ENCODE measurements around the gene ATP5MG.
"Not testable (repeated sequence)": the region's sequence is repeated elsewhere in the genome, so short reads cannot be mapped to it uniquely, and the experiment has no call there.

ATP5MG gene

DNA sequence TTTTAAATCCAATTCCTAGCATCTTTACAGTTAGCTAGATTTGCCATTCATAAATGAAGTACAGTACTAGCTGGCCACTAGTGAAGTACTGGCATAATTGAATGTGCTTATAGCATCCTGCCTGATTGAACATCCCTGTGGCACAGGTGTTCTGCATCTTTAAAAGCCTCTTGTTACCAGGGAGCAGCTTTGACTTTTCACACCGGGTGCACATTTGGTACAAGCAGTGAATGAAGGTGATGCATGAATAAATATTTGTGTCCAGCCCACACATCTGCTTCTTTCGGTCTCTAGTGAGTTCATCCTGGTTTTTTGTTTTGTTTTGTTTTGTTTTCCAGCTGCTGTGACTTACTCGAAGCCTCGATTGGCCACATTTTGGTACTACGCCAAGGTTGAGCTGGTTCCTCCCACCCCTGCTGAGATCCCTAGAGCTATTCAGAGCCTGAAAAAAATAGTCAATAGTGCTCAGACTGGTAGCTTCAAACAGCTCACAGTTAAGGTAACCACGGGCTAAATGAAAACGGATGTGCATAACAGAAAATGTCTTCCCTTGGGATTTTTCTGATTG, 5.3 kb downstream of the ATP5MG start:
- no peak for DNase-seq (ENCODE audit: low read depth in 2 of 2)

DNA sequence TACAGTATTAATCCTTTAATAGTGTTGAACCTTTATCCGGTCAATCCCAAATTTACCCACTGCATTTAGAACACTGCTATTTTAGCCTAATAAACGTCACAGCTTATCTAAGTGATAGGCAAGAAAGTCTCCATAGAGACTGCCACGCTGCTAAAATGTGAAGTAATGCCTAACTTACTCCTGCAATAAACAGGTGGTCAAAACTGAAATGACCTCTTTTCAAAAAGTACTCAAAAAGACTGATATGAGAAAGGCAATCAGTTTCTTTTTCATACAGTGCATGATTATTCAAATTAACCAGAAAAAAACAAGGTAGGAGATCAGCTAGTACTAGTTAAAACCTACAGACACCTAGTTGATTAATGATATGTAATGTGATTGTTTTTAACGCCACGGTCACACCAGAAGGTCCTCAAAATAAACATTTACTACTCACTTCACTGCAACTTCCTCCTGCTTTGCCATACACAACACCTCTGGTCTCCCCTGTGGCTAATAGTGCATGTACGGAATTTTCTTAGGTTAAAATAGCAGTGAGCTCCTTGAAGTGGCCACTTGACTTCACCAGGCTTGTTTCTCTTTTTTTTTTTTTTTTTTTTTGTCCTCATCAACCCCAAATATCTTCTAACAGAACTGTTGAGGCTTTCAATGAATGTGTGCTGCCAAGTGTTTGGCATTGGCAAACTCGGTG, 8.8 kb downstream of the ATP5MG start:
- DNase-seq (ENCODE audit: low read depth in 2 of 2) = no peak

DNA sequence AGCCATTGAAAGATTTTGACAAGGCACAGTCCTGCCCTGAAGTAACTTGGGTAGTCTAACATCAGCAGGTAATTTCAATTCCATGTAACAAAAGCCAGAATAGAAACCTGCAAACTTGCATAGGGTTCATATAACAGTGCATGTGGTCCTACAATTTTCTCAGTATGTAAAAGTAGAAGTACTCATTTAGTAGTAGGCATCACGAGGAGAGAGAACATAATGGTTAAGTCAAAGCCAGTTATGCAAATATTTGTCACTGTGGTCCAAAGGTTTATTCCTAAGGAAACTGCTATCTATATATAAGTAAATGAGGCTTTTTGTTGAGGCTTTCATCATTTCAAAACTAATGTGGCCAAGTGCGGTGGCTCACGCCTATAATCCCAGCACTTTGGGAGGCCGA, 10.1 kb downstream of the ATP5MG start:
- no peak for DNase-seq (ENCODE audit: low read depth in 2 of 2)

DNA sequence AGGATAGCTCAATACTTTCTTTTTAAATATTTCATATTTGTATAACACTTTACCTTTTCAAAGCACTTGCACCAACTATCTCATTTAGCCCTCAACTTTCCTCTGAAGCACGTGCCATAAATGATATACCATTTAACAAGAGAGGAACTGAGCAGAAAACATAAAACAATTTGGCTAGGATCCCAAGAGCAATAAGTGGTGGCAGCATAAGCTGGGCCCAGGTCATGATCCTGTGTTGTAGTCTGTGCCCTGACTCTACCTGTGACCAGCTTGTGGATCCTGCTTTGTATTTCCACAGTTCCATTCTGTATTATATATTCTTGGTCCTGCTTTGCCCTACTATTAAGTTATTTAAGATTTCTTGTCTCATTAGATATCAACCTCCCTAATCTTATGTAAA, 11.5 kb downstream of the ATP5MG start:
- DNase-seq (ENCODE audit: low read depth in 2 of 2) = no peak

DNA sequence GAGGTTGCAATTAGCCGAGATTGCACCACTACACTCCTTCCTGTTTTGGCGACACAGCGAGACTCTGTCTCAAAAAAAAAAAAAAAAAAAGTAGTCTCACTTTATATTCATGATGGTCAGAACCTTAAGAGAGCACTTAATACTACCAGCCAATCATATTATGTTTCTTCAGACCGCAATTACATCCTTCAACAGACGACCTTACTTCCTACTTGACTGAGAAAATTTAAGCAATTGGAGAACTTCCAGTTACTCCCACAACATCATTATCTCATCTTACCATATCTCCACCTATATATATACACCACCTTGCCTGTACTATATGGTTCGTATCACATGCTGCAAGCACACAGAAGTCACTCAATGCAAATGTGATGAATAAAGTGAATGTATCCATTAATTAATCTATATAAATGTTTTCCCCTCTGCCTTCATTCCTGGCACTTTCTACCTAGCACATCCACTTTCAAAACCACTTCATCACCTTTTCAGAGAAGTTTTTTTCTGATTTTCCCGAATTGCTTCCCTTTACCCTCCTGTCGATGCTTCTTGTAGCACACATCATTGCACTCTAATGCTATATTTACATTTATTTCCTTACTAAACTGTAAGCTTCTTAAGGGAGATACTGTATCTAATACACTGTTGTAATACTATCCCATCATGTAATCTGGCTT, 13.8 kb downstream of the ATP5MG start:
- DNase-seq (ENCODE audit: low read depth in 2 of 2) = no peak

DNA sequence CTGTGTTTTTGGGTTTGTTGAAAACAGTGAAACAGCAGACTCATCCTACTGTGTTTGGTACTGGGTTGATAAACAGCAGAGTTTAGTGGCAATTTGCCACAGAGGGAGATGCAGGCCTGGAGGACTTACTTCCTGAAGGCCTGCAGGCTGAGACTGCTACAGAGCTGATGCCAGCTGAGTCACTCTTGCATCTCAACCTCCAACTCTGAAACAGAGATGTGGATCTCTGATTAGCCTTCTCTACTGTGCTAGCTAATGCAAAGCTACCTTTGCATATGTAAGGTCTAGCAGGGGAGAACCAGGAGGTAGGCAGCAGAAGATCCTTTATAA, 14.3 kb downstream of the ATP5MG start:
- DNase-seq (ENCODE audit: low read depth in 2 of 2) = no peak

DNA sequence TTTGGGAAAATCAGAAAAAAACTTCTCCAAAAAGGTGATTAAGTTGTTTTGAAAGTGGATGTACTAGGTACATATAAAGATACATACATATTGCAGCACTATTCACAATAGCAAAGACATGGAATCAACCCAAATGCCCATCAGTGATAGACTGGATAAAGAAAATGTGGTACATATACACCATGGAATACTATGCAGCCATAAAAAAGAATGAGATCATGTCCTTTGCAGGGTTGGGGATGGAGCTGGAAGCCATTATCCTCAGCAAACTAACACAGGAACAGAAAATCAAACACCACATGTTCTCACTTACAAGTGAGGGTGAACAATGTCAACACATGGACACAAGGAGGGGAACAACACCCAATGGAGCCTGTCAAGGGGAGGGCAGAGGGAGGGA, 15.5 kb downstream of the ATP5MG start:
- DNase-seq (ENCODE audit: low read depth in 2 of 2) = not testable (repeated sequence)

DNA sequence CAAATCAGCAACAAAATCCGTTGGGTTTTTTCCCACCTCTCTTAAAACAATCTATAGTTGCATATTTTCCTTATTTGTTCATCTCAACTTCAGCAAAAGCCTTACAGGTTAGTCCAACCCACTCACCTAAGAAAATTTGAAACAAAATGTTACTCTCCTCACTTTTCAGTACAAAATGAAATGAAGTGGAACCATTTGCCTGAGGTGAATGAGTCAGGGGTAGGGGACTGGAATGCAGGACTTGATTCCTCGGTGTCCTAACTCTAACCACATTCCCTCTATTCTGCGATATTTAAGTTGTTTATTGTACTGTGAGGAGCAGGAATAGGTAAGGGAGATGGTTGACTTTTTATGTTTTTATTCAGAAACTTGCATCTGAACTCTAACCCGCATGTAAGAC, 16.4 kb downstream of the ATP5MG start:
- no peak for DNase-seq (ENCODE audit: low read depth in 2 of 2)

DNA sequence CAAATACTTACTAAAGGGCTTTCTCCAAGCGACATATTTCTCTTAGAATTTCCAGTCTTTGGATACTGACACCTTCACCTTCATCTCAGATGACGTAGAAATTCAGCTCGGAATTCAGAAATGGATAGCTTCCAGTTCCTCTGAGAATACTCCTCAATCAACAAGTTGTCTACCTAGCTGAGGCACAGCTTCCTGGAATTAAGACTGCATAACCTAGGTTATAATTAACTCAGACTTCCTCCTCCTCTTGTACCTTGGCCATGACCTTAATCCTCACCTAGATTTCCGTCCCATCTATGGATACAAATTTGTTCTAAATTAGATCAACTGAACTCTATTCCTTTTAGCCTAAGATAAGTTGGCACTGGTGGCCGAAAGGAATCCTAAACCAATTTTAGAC, 17.4 kb downstream of the ATP5MG start:
- DNase-seq (ENCODE audit: low read depth in 2 of 2) = no peak

DNA sequence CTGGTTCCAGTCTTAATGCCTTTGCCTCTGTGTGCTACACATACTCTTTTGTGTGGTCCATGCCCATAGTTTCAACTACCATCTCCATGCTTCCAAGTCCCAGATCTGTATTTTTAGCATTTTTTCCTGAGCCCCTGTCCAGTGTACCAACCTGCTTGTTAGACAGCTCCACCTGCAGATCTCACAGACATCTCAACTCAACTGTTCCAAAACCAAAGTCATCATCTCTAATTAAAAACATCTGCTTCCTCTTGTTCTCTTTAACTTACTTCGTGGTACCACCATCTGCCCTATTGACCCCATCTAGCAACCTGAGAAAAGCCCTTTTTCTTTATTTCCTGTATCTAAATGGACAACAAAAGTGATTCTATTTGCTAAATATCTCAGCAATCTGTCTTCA, 26.3 kb downstream of the ATP5MG start:
- DNase-seq (ENCODE audit: low read depth in 2 of 2) = no peak

DNA sequence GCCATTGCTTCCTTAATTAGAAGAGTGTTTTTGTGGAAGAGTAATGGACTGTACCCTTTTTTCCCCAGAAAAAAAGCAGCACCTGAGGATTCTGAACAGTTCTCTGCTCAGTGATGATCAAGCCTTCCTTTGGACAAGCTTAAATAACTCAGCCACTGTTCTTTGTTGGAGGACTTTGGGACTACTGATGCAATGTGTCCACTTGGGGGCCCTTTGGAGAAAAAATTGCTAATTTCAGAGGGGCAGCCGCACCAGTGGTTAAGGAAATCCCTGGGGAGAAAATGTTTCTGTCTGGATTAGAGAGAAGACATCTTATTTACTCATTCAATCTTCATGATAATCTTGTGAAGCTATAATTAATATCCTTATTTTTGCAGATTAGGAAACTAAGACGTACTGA, 29.6 kb downstream of the ATP5MG start:
- DNase-seq (ENCODE audit: low read depth in 2 of 2) = no peak

DNA sequence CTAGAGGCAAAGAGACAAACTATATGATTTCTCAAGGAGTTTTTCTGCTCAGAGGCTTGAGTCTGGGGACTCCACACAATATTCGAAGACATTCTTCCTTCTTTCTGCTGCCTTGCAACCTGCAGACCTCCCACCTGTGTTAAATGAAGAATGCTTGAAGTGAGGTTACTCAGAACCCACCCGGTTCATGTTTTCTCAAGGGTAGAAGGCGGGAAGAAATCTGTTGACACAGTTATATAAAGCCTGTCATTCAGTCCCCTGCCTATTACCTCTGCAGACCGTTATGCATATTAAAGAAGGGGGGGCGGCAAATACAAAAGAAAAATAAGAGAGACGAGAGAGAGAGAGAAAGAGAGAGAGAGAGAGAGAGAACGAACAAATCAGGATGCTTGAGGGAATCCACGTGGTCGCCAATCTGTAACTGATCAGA, 32.7 kb downstream of the ATP5MG start:
- no peak for DNase-seq (ENCODE audit: low read depth in 2 of 2)

DNA sequence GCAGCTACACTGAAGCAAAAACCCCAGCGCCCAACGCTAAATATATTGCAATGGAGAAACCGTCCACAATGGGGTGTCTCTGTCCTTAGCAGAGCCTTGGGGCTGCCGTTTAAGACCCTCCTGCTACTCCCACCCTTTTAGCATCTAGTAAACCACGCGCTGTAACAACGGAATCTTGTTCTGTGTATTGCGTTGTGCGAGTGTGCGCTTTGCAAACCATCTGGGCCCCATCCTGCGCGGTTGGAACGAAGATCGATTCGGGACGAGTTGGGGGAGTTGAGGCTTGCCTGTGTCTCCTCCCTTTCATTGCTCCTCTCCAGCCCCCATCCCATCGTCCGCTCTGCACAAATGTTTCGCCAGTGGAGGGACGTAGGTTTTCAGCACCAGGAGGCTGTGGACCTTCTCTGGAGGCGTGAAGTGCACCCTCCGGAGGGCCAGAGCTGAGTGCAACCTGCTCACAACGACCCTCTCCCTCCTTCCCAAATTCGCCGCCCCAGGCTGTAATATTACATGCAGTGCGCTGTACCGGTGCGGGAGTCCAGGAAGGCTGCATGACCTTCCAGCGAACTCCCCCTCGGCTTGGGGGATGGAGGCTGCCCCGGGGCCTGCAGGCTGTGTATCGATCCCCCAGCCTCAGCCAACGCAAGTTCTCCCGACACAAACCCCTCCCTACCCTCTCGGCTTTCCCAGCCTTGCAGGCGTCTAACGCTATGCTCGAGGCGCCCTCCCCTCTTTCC, 33.3 kb downstream of the ATP5MG start:
- DNase-seq (ENCODE audit: low read depth in 2 of 2) = peak; percentile 22 to 29

DNA sequence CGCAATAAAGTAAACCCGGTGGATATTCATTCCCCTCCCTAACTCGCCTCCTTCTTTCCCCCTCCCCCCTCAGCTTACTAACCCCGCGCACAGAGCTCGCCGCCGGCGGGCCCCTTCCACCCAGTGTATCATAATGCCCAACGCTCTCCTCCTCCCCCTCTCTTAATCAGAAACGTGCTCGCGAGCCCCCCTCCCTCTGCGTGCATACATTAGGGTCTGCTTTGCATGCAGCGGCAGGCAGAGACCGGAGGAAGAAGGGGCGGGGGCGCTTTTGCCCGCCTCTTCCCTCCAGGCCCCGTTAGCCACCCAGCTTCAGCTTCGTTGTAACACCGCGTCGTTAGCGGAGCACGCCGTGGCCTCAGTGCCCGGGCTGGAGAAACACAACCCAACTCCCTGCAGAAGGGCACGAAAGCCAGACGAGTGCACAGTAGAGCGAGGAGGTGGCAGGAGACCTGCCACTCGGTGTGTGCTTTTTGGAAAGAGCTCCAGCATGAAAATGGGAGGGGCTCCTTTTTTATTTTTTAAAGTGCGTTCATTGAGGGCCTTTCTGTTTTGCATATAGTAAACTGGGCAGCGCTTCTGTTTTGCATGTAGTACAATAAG, 34.0 kb downstream of the ATP5MG start:
- DNase-seq (ENCODE audit: low read depth in 2 of 2) = peak; percentile 47 to 50

DNA sequence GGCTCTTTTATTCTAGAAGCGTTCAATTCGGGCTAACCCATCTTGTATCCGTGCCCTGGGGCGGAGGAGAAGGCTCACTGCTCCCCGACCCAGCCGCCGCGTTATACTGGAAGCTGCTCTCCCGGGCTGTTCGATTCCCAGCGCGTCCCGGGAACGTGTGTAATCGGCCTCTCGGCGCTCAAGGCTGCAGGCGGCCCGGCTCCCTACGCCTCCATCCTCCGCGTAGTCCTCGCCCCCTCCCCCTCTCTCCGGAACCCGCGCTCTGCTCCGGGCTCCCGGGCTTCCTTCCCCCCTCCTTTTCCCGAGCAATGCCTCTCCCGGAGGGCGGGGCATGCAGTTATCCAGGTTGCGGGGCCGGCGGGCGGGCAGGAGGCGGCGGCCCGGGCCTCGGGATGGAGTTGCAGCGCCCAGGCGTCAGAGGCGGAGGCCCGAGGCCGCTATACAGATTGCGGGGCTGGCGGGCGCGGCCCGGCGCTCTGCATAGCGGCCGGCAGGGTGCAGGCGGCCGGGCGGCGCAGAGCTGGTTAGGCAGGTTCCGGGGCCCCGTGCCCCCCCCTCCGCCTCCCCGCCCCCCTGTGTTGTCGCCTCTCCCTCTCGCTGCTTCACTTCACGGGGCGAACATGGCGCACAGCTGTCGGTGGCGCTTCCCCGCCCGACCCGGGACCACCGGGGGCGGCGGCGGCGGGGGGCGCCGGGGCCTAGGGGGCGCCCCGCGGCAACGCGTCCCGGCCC, 34.7 kb downstream of the ATP5MG start, which contains the start of gene KMT2A:
Gene KMT2A, plus strand, starts transcription at position 600 of the 732 bp plus-strand sequence. Its CDS starts 21 bp downstream, at position 621.
- peak; percentile 94 for DNase-seq (ENCODE audit: low read depth in 2 of 2)

DNA sequence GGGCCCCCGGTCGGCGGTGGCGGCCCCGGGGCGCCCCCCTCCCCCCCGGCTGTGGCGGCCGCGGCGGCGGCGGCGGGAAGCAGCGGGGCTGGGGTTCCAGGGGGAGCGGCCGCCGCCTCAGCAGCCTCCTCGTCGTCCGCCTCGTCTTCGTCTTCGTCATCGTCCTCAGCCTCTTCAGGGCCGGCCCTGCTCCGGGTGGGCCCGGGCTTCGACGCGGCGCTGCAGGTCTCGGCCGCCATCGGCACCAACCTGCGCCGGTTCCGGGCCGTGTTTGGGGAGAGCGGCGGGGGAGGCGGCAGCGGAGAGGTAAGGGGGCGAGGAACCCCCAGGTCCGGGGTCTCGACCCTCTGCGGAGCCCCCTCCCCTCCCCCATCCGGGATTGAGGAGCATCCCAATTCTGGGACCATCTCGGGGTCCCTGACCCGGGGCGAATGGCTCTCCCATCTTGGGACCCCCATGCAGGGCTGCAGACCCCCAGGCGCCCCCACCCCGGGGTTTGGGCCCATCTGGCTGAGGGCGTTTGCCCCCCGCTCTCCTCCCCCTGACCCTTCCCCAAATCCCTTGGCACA, 35.3 kb downstream of the ATP5MG start:
- DNase-seq (ENCODE audit: low read depth in 2 of 2) = peak; percentile 20 to 33

DNA sequence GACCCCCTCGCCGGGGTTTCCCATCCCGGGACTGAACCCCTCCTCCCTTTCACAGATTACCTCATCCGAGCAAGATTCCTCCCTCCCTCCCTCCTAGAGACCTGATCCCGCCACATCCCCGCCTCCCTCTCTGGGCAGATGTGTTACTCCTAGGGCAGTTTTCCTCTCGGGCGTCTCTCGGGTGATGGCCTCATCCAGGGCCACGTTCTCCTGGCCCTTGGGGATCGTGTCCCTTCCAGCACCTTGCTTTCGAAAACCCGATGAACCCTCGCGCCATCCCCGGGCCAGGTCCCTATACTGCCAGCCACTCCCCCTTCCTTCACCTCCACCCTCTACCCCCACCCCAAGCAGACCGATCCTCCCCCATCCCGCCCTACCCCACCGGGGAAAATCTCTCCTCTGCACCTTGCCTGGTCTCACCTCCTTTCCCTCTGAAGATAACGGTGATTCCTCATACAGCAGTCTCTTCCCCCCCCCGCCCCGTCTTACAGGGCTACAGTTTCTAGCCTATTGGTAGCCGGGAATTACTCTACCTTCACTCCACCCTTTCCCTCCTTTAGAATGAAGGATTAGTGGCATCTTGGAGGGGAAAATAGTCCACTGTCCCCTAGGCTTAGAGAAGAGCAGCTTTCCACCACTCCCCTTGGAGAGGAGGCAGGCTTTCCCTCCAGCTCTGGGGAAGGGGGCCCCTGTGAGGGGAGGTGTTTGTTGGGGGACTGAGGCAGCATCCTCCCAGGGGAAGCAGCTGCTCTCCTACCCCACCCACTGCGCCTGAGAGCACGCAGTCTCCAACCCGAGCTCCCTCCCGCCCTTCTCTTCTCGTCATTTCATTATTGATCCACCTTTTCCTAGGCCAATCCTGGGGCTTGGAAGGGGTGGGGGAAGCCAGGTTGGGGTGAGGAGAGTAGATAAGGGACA, 36.1 kb downstream of the ATP5MG start:
- peak; percentile 26 to 45 for DNase-seq (ENCODE audit: low read depth in 2 of 2)

DNA sequence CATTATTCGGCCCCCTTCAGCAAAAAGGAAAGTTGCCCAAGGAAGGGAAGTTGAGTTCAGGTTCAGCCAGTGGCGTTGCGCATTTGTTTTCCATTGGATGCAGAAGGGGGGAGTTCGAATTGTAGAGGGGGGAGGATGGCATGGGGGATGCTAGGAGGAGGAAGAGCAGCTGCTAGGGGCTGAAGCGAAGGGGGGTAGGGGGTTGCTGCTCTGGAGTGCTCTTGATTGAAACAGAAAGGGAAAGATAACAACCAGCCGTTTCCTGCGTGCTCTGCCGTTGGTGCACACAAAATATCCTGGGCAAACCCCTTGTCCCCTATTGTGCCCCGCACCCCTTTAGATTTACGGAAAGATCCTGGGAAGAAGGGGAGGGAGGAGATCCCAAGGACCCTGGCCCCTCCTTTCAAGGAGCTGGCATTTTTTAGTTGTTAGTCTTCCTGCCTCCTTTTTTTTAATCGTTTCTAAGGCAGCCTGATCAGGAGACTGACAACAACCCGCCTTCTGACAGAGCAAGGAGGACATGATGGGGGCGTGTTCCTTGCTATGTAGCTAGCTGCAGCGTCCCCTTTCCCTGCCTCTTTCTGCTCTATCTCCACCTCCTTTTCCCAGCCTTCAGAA, 37.0 kb downstream of the ATP5MG start:
- peak; percentile 27 to 28 for DNase-seq (ENCODE audit: low read depth in 2 of 2)

DNA sequence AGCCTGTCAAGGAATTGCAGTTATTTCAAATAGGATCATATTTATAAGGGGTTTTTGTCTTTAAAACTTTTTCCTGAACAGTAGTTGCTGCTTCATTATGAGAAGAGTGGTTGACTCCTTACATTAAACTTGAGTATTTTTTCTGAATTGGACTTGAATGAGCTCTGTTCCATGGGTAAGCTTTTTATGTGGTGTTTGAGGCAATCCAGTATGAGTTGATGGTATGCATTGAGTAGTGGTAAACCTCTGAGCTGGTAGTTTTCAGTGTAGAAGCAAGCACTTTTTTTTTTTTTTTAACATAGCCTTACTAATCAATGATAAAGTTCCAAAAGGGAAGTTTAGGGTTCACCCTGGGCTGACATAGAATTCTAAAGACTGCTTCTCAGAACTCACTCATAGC, 38.2 kb downstream of the ATP5MG start:
- DNase-seq (ENCODE audit: low read depth in 2 of 2) = no peak
